Measurements from ENCODE around the gene RNF130. TPM values are rescaled to one million over a fixed set of nuclear protein-coding genes. Genes with fewer than 3 reads are reported as not detected.

The RNF130 gene
- total and polyA plus RNA-seq, 4 donors = 24.9 to 93.1 (median 51.4) TPM

DNA sequence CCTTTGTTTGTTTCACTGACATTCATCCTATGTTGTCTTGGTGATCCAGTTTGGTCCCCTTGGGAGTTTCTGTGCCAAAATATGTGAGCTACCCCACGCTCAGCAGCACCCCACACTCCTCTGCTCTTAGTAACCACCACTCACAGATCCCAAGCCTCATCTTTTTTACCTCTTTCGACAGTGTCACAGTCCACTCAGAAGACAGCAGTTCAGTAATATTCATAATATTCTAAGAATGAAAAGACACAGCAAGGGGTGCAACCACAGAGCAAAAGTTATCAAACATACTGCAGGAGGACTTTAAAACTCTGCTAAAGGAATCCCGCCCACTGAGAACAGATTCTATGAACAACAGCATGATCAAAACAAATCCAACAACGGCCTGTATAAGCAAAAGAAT lies 28.2 kb downstream of the RNF130 start:
- DNase-seq (ENCODE audit: low spot score) = no peak
- H3K9ac ChIP-seq (ENCODE audit: low read depth in 1 of 2, low read length in 2 of 2) = no peak overlapping the region
- H3K4me3 ChIP-seq (ENCODE audit: low read depth in 1 of 3, low read length in 3 of 3) = no peak overlapping the region
- no peaks in the 10 kb centered on the region for H3K9me3 ChIP-seq (ENCODE audit: control insufficient read depth in 4 of 4, low read length in 3 of 4)
- peaks cover 0 to 3% (median under 1%) of the 10 kb centered on the region in 4 donors for H3K36me3 ChIP-seq (ENCODE audit: control insufficient read depth in 4 of 4, insufficient read depth in 3 of 4, low read depth in 1 of 4, low read length in 3 of 4)
- peaks cover 7 to 10% (median 8%) of the 10 kb centered on the region in 4 donors for H3K4me1 ChIP-seq (ENCODE audit: control insufficient read depth in 4 of 4, insufficient read depth in 4 of 4, low read length in 3 of 4)
- WGBS = 92% methylated on average over 4 of the region's 4 CpGs
- H3K27ac ChIP-seq (ENCODE audit: low read depth in 1 of 2, low read length in 2 of 2) = no peak overlapping the region
- no peak for TF ChIP-seq HNF4G (IDR thresholded peaks at IDR 0.05)
- TF ChIP-seq HNF4A (conservative IDR thresholded peaks at IDR 0.05) = no peak
- no peak for TF ChIP-seq NR2F2 (IDR thresholded peaks at IDR 0.05)
- no peak for TF ChIP-seq RAD21 (IDR thresholded peaks at IDR 0.05)
- no peaks in the 10 kb centered on the region for H3K27me3 ChIP-seq (ENCODE audit: control insufficient read depth in 4 of 4, insufficient read depth in 4 of 4, low read length in 3 of 4)

DNA sequence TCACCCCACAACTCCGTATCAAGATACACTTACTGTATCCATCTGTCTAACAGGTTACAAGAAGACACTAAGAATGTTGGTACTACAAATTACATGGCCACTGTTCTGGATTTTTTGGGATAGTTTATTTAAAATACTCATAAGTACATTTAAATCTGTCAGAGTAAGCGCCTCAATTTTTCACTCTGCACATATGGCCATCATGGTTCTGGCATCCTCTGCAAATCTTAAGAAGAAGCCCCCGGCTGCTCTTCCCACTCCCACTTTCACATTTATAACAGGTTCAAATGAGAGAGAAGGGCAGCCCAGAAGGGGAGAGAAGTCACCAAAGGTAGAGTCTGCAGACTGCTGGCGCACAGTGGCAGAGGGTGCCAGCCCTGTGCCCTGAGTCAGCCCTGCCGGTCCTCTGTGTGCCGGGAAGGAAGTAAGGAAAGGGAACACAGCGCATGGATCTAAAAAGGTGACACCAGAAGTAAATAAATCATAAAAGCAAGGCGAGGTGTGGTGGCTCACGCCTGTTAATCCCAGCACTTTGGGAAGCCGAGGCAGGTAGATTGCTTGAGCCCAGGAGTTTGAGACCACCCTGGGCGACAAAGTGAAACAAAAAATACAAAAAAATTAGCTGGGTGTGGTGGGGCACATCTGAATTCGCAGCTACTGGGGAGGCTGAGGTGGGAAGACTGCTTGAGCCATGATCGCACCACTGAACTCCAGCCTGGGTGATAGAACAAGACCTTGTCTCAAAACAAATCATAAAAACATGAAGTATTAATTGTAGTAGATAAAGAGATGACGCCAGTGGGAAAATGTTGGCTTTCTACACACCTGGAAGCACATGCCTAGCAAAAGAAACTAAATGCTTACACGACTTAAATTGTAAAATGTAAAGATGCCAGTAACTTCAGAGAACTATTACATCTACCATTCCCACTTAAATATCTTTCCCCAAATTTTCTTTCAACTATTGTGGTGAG lies 30.0 kb downstream of the RNF130 start:
- Histone ChIP-seq H3K4me3 (ENCODE audit: low read depth in 1 of 3, low read length in 3 of 3) (no peak overlapping the region), H3K4me1 (ENCODE audit: control insufficient read depth in 4 of 4, insufficient read depth in 4 of 4, low read length in 3 of 4) (peaks cover 0 to 9% (median 0%) of the 10 kb centered on the region in 4 donors), H3K36me3 (ENCODE audit: control insufficient read depth in 4 of 4, insufficient read depth in 3 of 4, low read depth in 1 of 4, low read length in 3 of 4) (peaks cover 2 to 14% (median 11%) of the 10 kb centered on the region in 4 donors), H3K27ac (ENCODE audit: low read depth in 1 of 2, low read length in 2 of 2) (no peak overlapping the region), H3K9me3 (ENCODE audit: control insufficient read depth in 4 of 4, low read length in 3 of 4) (no peaks in the 10 kb centered on the region), H3K9ac (ENCODE audit: low read depth in 1 of 2, low read length in 2 of 2) (no peak overlapping the region), H3K27me3 (ENCODE audit: control insufficient read depth in 4 of 4, insufficient read depth in 4 of 4, low read length in 3 of 4) (no peaks in the 10 kb centered on the region)
- 90% methylated on average over 15 of the region's 15 CpGs for WGBS
- no peak for DNase-seq (ENCODE audit: low spot score)
- TF ChIP-seq SP1 (IDR thresholded peaks at IDR 0.05) = no peak
- TF ChIP-seq, protein P1, sequence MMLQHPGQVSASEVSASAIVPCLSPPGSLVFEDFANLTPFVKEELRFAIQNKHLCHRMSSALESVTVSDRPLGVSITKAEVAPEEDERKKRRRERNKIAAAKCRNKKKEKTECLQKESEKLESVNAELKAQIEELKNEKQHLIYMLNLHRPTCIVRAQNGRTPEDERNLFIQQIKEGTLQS (IDR thresholded peaks at IDR 0.05) = no peak
- TF ChIP-seq GABPA (IDR thresholded peaks at IDR 0.05 in 1 of 2, conservative IDR thresholded peaks at IDR 0.05 in 1 of 2) = no peak
- TF ChIP-seq, protein P2, sequence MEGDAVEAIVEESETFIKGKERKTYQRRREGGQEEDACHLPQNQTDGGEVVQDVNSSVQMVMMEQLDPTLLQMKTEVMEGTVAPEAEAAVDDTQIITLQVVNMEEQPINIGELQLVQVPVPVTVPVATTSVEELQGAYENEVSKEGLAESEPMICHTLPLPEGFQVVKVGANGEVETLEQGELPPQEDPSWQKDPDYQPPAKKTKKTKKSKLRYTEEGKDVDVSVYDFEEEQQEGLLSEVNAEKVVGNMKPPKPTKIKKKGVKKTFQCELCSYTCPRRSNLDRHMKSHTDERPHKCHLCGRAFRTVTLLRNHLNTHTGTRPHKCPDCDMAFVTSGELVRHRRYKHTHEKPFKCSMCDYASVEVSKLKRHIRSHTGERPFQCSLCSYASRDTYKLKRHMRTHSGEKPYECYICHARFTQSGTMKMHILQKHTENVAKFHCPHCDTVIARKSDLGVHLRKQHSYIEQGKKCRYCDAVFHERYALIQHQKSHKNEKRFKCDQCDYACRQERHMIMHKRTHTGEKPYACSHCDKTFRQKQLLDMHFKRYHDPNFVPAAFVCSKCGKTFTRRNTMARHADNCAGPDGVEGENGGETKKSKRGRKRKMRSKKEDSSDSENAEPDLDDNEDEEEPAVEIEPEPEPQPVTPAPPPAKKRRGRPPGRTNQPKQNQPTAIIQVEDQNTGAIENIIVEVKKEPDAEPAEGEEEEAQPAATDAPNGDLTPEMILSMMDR (IDR thresholded peaks at IDR 0.05; ENCODE audit: low read depth, low read length, missing input control) = no peak
- no peak for TF ChIP-seq RAD21 (IDR thresholded peaks at IDR 0.05)
- TF ChIP-seq, protein P3, sequence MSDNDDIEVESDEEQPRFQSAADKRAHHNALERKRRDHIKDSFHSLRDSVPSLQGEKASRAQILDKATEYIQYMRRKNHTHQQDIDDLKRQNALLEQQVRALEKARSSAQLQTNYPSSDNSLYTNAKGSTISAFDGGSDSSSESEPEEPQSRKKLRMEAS (IDR thresholded peaks at IDR 0.05) = no peak
- TF ChIP-seq FOXA2 (IDR thresholded peaks at IDR 0.05) = no peak
- no peak for TF ChIP-seq RXRA (IDR thresholded peaks at IDR 0.05)
- no peak for TF ChIP-seq NR2F2 (IDR thresholded peaks at IDR 0.05)
- TF ChIP-seq YY1 (IDR thresholded peaks at IDR 0.05) = no peak

DNA sequence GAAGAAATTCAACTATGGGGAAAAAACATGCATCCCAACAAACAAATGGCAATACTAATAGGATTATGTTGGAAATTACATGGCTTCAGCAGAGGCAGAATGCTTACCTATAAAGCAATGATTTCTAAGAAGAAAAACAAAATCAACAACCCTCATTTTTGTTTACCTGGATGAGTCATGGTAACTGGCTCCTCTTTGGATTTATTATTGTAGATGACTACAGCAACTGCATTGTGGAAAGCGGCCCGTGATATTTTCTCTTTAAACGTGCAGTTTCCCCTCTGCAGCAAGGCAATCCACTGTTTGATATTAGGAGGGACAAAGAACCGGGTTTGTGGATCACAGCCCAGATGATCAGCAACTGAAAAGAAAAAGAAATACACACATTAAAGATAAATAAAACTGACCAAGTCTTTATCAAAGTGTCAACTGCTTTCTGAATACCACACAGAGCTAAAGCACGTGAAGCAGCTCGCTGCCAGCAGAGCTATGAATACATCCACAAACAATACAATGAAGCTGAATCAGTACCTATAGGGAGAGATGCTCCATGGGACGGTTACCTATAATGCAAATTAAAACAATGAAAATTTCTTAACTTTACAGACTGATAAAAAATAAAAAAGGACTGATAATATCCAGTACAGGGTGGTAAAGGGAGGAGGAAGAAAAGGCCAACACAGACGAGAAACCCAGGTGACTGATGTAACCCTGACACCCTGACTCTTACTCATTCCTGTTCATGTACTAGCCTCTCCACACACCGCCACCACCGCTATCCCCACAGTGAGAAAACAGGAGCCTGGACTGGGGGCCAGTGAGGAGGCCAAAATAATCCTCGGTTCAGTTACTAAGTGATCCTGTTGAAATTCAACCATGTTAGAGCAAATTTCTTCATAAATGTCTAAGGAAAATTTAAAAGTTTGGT lies 31.0 kb downstream of the RNF130 start:
- Histone ChIP-seq H3K36me3 (ENCODE audit: control insufficient read depth in 4 of 4, insufficient read depth in 3 of 4, low read depth in 1 of 4, low read length in 3 of 4) (peaks cover 2 to 23% (median 16%) of the 10 kb centered on the region in 4 donors), H3K4me3 (ENCODE audit: low read depth in 1 of 3, low read length in 3 of 3) (no peak overlapping the region), H3K9me3 (ENCODE audit: control insufficient read depth in 4 of 4, low read length in 3 of 4) (peaks cover 0 to 5% (median 1%) of the 10 kb centered on the region in 4 donors), H3K27ac (ENCODE audit: low read depth in 1 of 2, low read length in 2 of 2) (peak overlapping the region in 1 of 2 donors; percentile 60), H3K4me1 (ENCODE audit: control insufficient read depth in 4 of 4, insufficient read depth in 4 of 4, low read length in 3 of 4) (peaks cover 0 to 4% (median 0%) of the 10 kb centered on the region in 4 donors), H3K9ac (ENCODE audit: low read depth in 1 of 2, low read length in 2 of 2) (no peak overlapping the region), H3K27me3 (ENCODE audit: control insufficient read depth in 4 of 4, insufficient read depth in 4 of 4, low read length in 3 of 4) (no peaks in the 10 kb centered on the region)
- TF ChIP-seq, protein P1 (IDR thresholded peaks at IDR 0.05) = peak; percentile 18
- TF ChIP-seq EGR1 (IDR thresholded peaks at IDR 0.05; ENCODE audit: low read depth in 2 of 2) = no peak
- TF ChIP-seq, protein P4, sequence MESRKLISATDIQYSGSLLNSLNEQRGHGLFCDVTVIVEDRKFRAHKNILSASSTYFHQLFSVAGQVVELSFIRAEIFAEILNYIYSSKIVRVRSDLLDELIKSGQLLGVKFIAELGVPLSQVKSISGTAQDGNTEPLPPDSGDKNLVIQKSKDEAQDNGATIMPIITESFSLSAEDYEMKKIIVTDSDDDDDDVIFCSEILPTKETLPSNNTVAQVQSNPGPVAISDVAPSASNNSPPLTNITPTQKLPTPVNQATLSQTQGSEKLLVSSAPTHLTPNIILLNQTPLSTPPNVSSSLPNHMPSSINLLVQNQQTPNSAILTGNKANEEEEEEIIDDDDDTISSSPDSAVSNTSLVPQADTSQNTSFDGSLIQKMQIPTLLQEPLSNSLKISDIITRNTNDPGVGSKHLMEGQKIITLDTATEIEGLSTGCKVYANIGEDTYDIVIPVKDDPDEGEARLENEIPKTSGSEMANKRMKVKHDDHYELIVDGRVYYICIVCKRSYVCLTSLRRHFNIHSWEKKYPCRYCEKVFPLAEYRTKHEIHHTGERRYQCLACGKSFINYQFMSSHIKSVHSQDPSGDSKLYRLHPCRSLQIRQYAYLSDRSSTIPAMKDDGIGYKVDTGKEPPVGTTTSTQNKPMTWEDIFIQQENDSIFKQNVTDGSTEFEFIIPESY (IDR thresholded peaks at IDR 0.05) = no peak
- 79% methylated on average over 11 of the region's 11 CpGs for WGBS
- no peak for DNase-seq (ENCODE audit: low spot score)
